GM12872 (cell line): ENCODE data around the gene SNX22.
A peak's percentile ranks its signal among the peaks of the same experiment; 100 is the strongest.

Experiments
- CTCF ChIP-seq: IDR thresholded peaks from 3 replicates; pipeline ENCODE4 v1.5.1; 2011; ENCODE audit warnings: low read depth, mild to moderate bottlenecking, low read length, moderate library complexity; ENCODE audit not compliant: insufficient read depth

The SNX22 gene

GRCh38 chr15:64153480-64154367 is 2.2 kb downstream of the SNX22 start:
- TF ChIP-seq CTCF = peak; percentile 99

- TF ChIP-seq CTCF = no peak
These were observed 4.5 kb downstream of the SNX22 start for GRCh38 chr15:64155802-64156651.

GRCh38 chr15:64156652-64157331 is 5.3 kb downstream of the SNX22 start:
- no peak for TF ChIP-seq CTCF

- TF ChIP-seq CTCF = no peak
These were observed 6.1 kb downstream of the SNX22 start for GRCh38 chr15:64157599-64158125.

- TF ChIP-seq CTCF = no peak
These were observed 7.0 kb downstream of the SNX22 start for GRCh38 chr15:64158363-64159134.

- TF ChIP-seq CTCF = no peak
These were observed 10.4 kb downstream of the SNX22 start for GRCh38 chr15:64161688-64162477.
